HepG2 (cell line): ENCODE results near the gene RASA3. TPM values are rescaled to one million over a fixed set of nuclear protein-coding genes. Genes with fewer than 3 reads are reported as not detected.

ENCODE experiments used
- BORCS8-MEF2B ChIP-seq: sonication (generic); formaldehyde crosslinking; IDR thresholded peaks from 2 replicates; pipeline ENCODE4 v1.8.0; 2022; ENCODE audit warnings: mild to moderate bottlenecking, missing genetic modification reagents
- CC2D1A ChIP-seq: sonication (generic); formaldehyde crosslinking; IDR thresholded peaks from 2 replicates; pipeline ENCODE4 v1.8.1; 2023; ENCODE audit warnings: mild to moderate bottlenecking, missing genetic modification reagents
- HNRNPL ChIP-seq: fragments of 200-400 bp; formaldehyde crosslinking; IDR thresholded peaks from 2 replicates; pipeline ENCODE4 v1.6.1; 2017; ENCODE audit warnings: mild to moderate bottlenecking, low read depth, low read length
- MAFF ChIP-seq: IDR thresholded peaks from 2 replicates; pipeline ENCODE4 v1.6.1; 2011; ENCODE audit warnings: low read depth, low read length, improper control_type of control experiment
- MATR3 ChIP-seq: sonication (generic); formaldehyde crosslinking; IDR thresholded peaks from 2 replicates; pipeline ENCODE4 v1.4.0; 2020; ENCODE audit warnings: missing genetic modification reagents
- SRSF9 ChIP-seq: fragments of 200-400 bp; formaldehyde crosslinking; IDR thresholded peaks from 2 replicates; pipeline ENCODE4 v1.6.1; 2018; ENCODE audit warnings: borderline replicate concordance, mild to moderate bottlenecking, low read depth, low read length; ENCODE audit not compliant: insufficient read depth, poor library complexity, severe bottlenecking
- TCF7L2 ChIP-seq: IDR thresholded peaks from 2 replicates; pipeline ENCODE4 v1.6.1; 2011; ENCODE audit warnings: mild to moderate bottlenecking, low read depth, low read length, moderate library complexity
- ZFAT ChIP-seq: sonication (generic); formaldehyde crosslinking; conservative IDR thresholded peaks from 2 replicates; pipeline ENCODE4 v1.8.1; 2023; ENCODE audit warnings: missing genetic modification reagents, inconsistent platforms
- ZNF350 ChIP-seq: sonication (generic); formaldehyde crosslinking; IDR thresholded peaks from 2 replicates; pipeline ENCODE4 v1.4.0; 2020; ENCODE audit warnings: mild to moderate bottlenecking, low read depth, missing genetic modification reagents, borderline replicate concordance
- ZNF501 ChIP-seq: sonication (generic); formaldehyde crosslinking; IDR thresholded peaks from 2 replicates; pipeline ENCODE4 v1.5.1; 2020; ENCODE audit warnings: mild to moderate bottlenecking, moderate library complexity, missing genetic modification reagents
- ZNF660 ChIP-seq: sonication (generic); formaldehyde crosslinking; IDR thresholded peaks from 2 replicates; pipeline ENCODE4 v1.5.1; 2020; ENCODE audit warnings: mild to moderate bottlenecking, low read depth, missing genetic modification reagents, borderline replicate concordance
- ZNF766 ChIP-seq: sonication (generic); formaldehyde crosslinking; IDR thresholded peaks from 2 replicates; pipeline ENCODE4 v1.5.0; 2020; ENCODE audit warnings: missing genetic modification reagents, borderline replicate concordance
- ZNF777 ChIP-seq: sonication (generic); formaldehyde crosslinking; IDR thresholded peaks from 2 replicates; pipeline ENCODE4 v1.4.0; 2020; ENCODE audit warnings: missing genetic modification reagents
- polyA plus RNA-seq, 8 experiments: library from polyadenylated mRNA; depleted of rRNA in 3 of 8; stranded (reverse) in 7 of 8; unstranded in 1 of 8; fragments of >200 nt; fragmentation: Illumina TruSeq in 4 of 8; extraction: Trizol in 4 of 8; gene quantifications; 2 replicates each; pipeline versions ENCODE4 v1.2.1 to v1.2.3, GENCODE V29; 2011 to 2016; ENCODE audit warnings: low read depth in 4 of 8, missing spikeins in 1 of 8, mixed read lengths in 1 of 8; ENCODE audit not compliant: insufficient read depth in 1 of 8
- total RNA-seq, 5 experiments: library from RNA; depleted of rRNA; stranded (reverse); fragments of >200 nt; fragmentation: Illumina TruSeq; extraction: Trizol; gene quantifications; 2 replicates each; pipeline ENCODE4 v1.2.3, GENCODE V29; 2016; ENCODE audit warnings: low read depth in 1 of 5
- TF ChIP-seq, protein P1 (sequence below): sonication (generic); formaldehyde crosslinking; IDR thresholded peaks from 2 replicates; pipeline ENCODE4 v1.8.1; 2023; ENCODE audit warnings: mild to moderate bottlenecking, moderate library complexity, missing genetic modification reagents
- TF ChIP-seq, protein P2 (sequence below): sonication (generic); formaldehyde crosslinking; IDR thresholded peaks from 2 replicates; pipeline ENCODE4 v1.8.1; 2023; ENCODE audit warnings: mild to moderate bottlenecking, inconsistent platforms, moderate library complexity, missing genetic modification reagents, borderline replicate concordance
- TF ChIP-seq, protein P3 (sequence below): sonication (generic); formaldehyde crosslinking; IDR thresholded peaks from 2 replicates; pipeline ENCODE4 v1.9.0; 2021; ENCODE audit warnings: mild to moderate bottlenecking, missing genetic modification reagents
- TF ChIP-seq, protein P4 (sequence below): IDR thresholded peaks from 2 replicates; pipeline ENCODE4 v1.6.1; 2012; ENCODE audit warnings: inconsistent platforms
- TF ChIP-seq, protein P5 (sequence below): sonication (generic); formaldehyde crosslinking; IDR thresholded peaks from 2 replicates; pipeline ENCODE4 v1.5.1; 2020; ENCODE audit warnings: mild to moderate bottlenecking, missing genetic modification reagents, borderline replicate concordance

RASA3 gene
- total and polyA plus RNA-seq, 2 of the 13 experiments (the other 11 are each of a cell fraction or from before 2014, with no cell fraction given): 0.05 TPM; not detected in 1

DNA sequence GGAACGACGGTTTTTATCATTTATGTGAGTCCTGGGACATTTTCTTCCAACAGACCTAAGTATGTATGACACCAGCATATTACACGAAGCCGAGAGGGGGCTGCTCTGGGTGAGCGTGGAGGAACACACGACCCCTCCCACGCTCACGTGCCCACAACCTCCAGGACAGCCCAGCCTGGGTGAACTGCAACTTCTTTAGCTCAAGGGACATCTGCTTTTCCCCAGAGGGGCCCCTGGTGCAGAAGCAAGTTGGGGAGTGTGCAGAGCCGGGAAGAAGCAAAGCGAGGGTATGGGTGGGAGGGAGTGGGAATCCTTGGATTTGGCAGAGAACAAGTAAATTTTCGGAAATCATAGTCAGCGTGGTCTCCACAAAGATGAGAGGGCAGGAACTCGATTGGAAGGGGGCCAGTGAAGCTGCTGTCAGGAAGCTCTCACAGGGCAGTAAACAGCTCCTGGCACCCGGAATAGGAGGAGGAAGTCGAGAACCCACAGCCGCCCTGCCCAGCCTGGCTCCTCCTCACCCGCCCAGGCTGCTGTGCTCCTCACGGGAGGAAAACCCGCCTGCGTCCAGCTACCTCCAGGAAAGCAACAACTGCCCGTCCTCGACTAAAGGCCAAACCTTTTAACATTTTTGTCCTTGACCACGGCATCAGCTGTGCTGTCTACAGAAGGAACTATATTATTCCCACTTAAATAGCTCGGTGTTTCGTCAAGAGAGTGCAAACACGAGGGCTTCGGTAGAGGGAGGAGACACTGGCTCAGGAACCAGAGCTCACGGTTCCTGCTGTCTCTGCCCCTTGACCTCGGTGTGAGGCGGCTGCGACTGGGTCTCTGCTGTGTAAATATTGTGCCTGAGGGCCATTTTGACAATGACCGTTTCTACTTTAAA is 29.5 kb upstream of the RASA3 start (continued):
- TF ChIP-seq, protein P1, sequence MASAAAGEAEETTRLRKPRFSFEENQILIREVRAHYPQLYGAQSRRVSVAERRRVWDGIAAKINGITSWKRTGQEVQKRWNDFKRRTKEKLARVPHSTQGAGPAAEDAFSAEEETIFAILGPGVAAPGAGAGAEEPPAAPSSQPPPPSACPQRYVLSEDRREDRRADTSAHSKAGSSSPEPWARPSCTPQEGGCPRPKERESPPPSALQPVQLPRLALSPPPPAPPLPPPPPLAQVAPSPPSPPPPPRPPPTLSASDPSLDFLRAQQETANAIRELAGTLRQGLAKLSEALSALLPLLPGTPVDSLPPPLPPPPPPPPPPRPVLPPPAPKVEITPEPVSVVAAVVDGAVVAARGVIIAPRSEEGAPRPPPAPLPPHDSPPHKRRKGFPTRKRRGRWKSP (CRISPR knock-in tag): no peak
- TF ChIP-seq ZNF660 (CRISPR knock-in tag) (no peak), MATR3 (CRISPR knock-in tag) (no peak), SRSF9 (no peak), ZNF350 (0 out of 2 replicates have a peak, but pooled peaks have one; percentile 26), ZNF777 (CRISPR knock-in tag) (0 out of 2 replicates have a peak, but pooled peaks have one; percentile 34), HNRNPL (no peak), ZNF766 (CRISPR knock-in tag) (no peak), BORCS8-MEF2B (CRISPR knock-in tag) (0 out of 2 replicates have a peak, but pooled peaks have one; percentile 41), ZFAT (no peak), ZNF501 (no peak), CC2D1A (no peak), MAFF (no peak), TCF7L2 (no peak)
- TF ChIP-seq, protein P2, sequence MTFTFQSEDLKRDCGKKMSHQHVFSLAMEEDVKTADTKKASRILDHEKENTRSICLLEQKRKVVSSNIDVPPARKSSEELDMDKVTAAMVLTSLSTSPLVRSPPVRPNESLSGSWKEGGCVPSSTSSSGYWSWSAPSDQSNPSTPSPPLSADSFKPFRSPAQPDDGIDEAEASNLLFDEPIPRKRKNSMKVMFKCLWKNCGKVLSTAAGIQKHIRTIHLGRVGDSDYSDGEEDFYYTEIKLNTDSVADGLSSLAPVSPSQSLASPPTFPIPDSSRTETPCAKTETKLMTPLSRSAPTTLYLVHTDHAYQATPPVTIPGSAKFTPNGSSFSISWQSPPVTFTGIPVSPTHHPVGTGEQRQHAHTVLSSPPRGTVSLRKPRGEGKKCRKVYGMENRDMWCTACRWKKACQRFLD: no peak
- TF ChIP-seq, protein P3, sequence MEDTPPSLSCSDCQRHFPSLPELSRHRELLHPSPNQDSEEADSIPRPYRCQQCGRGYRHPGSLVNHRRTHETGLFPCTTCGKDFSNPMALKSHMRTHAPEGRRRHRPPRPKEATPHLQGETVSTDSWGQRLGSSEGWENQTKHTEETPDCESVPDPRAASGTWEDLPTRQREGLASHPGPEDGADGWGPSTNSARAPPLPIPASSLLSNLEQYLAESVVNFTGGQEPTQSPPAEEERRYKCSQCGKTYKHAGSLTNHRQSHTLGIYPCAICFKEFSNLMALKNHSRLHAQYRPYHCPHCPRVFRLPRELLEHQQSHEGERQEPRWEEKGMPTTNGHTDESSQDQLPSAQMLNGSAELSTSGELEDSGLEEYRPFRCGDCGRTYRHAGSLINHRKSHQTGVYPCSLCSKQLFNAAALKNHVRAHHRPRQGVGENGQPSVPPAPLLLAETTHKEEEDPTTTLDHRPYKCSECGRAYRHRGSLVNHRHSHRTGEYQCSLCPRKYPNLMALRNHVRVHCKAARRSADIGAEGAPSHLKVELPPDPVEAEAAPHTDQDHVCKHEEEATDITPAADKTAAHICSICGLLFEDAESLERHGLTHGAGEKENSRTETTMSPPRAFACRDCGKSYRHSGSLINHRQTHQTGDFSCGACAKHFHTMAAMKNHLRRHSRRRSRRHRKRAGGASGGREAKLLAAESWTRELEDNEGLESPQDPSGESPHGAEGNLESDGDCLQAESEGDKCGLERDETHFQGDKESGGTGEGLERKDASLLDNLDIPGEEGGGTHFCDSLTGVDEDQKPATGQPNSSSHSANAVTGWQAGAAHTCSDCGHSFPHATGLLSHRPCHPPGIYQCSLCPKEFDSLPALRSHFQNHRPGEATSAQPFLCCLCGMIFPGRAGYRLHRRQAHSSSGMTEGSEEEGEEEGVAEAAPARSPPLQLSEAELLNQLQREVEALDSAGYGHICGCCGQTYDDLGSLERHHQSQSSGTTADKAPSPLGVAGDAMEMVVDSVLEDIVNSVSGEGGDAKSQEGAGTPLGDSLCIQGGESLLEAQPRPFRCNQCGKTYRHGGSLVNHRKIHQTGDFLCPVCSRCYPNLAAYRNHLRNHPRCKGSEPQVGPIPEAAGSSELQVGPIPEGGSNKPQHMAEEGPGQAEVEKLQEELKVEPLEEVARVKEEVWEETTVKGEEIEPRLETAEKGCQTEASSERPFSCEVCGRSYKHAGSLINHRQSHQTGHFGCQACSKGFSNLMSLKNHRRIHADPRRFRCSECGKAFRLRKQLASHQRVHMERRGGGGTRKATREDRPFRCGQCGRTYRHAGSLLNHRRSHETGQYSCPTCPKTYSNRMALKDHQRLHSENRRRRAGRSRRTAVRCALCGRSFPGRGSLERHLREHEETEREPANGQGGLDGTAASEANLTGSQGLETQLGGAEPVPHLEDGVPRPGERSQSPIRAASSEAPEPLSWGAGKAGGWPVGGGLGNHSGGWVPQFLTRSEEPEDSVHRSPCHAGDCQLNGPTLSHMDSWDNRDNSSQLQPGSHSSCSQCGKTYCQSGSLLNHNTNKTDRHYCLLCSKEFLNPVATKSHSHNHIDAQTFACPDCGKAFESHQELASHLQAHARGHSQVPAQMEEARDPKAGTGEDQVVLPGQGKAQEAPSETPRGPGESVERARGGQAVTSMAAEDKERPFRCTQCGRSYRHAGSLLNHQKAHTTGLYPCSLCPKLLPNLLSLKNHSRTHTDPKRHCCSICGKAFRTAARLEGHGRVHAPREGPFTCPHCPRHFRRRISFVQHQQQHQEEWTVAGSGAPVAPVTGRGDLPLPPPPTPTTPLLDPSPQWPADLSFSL (CRISPR knock-in tag): no peak
- TF ChIP-seq, protein P4, sequence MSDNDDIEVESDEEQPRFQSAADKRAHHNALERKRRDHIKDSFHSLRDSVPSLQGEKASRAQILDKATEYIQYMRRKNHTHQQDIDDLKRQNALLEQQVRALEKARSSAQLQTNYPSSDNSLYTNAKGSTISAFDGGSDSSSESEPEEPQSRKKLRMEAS: peak; percentile 43; the same call in 1 of the 2 replicates
- TF ChIP-seq, protein P5, sequence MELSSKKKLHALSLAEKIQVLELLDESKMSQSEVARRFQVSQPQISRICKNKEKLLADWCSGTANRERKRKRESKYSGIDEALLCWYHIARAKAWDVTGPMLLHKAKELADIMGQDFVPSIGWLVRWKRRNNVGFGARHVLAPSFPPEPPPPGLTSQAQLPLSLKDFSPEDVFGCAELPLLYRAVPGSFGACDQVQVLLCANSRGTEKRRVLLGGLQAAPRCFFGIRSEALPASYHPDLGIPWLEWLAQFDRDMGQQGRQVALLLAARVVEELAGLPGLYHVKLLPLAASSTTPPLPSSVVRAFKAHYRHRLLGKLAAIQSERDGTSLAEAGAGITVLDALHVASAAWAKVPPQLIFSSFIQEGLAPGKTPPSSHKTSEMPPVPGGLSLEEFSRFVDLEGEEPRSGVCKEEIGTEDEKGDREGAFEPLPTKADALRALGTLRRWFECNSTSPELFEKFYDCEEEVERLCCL (CRISPR knock-in tag): no peak
